ENCODE results near the gene KIDINS220. TPM values are rescaled to one million over a fixed set of nuclear protein-coding genes. Genes with fewer than 3 reads are reported as not detected.

KIDINS220 gene
- total RNA-seq, 1 donor from 2014 or later: 96.7 TPM

GRCh38 chr2:8806885-8807704, 30.3 kb downstream of the KIDINS220 start:
- H3K9me3 Mint-ChIP-seq (ENCODE audit: low read depth): no peaks in the 10 kb centered on the region
- DNase-seq (ENCODE audit: low spot score, unreplicated experiment): no peak

GRCh38 chr2:8805278-8806210, 31.9 kb downstream of the KIDINS220 start:
- H3K27me3 Mint-ChIP-seq: no peaks in the 10 kb centered on the region
- no peak for TF ChIP-seq CTCF (IDR thresholded peaks at IDR 0.05; ENCODE audit: unreplicated experiment)
- no peaks in the 10 kb centered on the region for H3K9me3 Mint-ChIP-seq (ENCODE audit: low read depth)
- no peak for DNase-seq (ENCODE audit: low spot score, unreplicated experiment)
- no peak overlapping the region for H3K27ac Mint-ChIP-seq
- peaks cover 4% of the 10 kb centered on the region for H3K4me1 Mint-ChIP-seq (ENCODE audit: low read depth)
- peaks cover 45% of the 10 kb centered on the region for H3K36me3 Mint-ChIP-seq (ENCODE audit: insufficient read depth)
- no peak overlapping the region for H3K4me3 Mint-ChIP-seq (ENCODE audit: low read depth)

More at GRCh38 chr2:8806885-8807704, 30.3 kb downstream of the KIDINS220 start:
- no peak overlapping the region for H3K27ac Mint-ChIP-seq
- no peak for TF ChIP-seq CTCF (IDR thresholded peaks at IDR 0.05; ENCODE audit: unreplicated experiment)
- no peaks in the 10 kb centered on the region for H3K27me3 Mint-ChIP-seq
- H3K36me3 Mint-ChIP-seq (ENCODE audit: insufficient read depth): peaks cover 51% of the 10 kb centered on the region
- H3K4me1 Mint-ChIP-seq (ENCODE audit: low read depth): peaks cover 4% of the 10 kb centered on the region
- H3K4me3 Mint-ChIP-seq (ENCODE audit: low read depth): no peak overlapping the region

- H3K36me3 Mint-ChIP-seq (ENCODE audit: insufficient read depth): peaks cover 43% of the 10 kb centered on the region
- no peak for TF ChIP-seq CTCF (IDR thresholded peaks at IDR 0.05; ENCODE audit: unreplicated experiment)
- no peak overlapping the region for H3K27ac Mint-ChIP-seq
- no peak for DNase-seq (ENCODE audit: low spot score, unreplicated experiment)
- H3K27me3 Mint-ChIP-seq: no peaks in the 10 kb centered on the region
- H3K4me1 Mint-ChIP-seq (ENCODE audit: low read depth): peaks cover 4% of the 10 kb centered on the region
- no peaks in the 10 kb centered on the region for H3K9me3 Mint-ChIP-seq (ENCODE audit: low read depth)
- no peak overlapping the region for H3K4me3 Mint-ChIP-seq (ENCODE audit: low read depth)
Observed at GRCh38 chr2:8803658-8804379, 33.6 kb downstream of the KIDINS220 start.

GRCh38 chr2:8802741-8803140, 34.7 kb downstream of the KIDINS220 start:
- H3K36me3 Mint-ChIP-seq (ENCODE audit: insufficient read depth): peaks cover 38% of the 10 kb centered on the region
- H3K4me3 Mint-ChIP-seq (ENCODE audit: low read depth): no peak overlapping the region
- DNase-seq (ENCODE audit: low spot score, unreplicated experiment): no peak
- peaks cover 4% of the 10 kb centered on the region for H3K4me1 Mint-ChIP-seq (ENCODE audit: low read depth)
- no peaks in the 10 kb centered on the region for H3K9me3 Mint-ChIP-seq (ENCODE audit: low read depth)
- H3K27me3 Mint-ChIP-seq: no peaks in the 10 kb centered on the region
- TF ChIP-seq CTCF (IDR thresholded peaks at IDR 0.05; ENCODE audit: unreplicated experiment): no peak
- H3K27ac Mint-ChIP-seq: no peak overlapping the region

GRCh38 chr2:8800821-8801220, 36.6 kb downstream of the KIDINS220 start:
- no peak overlapping the region for H3K4me3 Mint-ChIP-seq (ENCODE audit: low read depth)

More at GRCh38 chr2:8800821-8801220, 36.6 kb downstream of the KIDINS220 start:
- Mint-ChIP-seq H3K36me3 (ENCODE audit: insufficient read depth) (peaks cover 39% of the 10 kb centered on the region), H3K27ac (no peak overlapping the region), H3K4me1 (ENCODE audit: low read depth) (peaks cover 4% of the 10 kb centered on the region), H3K9me3 (ENCODE audit: low read depth) (no peaks in the 10 kb centered on the region), H3K27me3 (no peaks in the 10 kb centered on the region)
- TF ChIP-seq CTCF (IDR thresholded peaks at IDR 0.05; ENCODE audit: unreplicated experiment): no peak
- no peak for DNase-seq (ENCODE audit: low spot score, unreplicated experiment)
